ENCODE measurements around the gene CPNE5.
"Not testable (repeated sequence)": the region's sequence is repeated elsewhere in the genome, so short reads cannot be mapped to it uniquely, and the experiment has no call there.

CPNE5 gene

DNA sequence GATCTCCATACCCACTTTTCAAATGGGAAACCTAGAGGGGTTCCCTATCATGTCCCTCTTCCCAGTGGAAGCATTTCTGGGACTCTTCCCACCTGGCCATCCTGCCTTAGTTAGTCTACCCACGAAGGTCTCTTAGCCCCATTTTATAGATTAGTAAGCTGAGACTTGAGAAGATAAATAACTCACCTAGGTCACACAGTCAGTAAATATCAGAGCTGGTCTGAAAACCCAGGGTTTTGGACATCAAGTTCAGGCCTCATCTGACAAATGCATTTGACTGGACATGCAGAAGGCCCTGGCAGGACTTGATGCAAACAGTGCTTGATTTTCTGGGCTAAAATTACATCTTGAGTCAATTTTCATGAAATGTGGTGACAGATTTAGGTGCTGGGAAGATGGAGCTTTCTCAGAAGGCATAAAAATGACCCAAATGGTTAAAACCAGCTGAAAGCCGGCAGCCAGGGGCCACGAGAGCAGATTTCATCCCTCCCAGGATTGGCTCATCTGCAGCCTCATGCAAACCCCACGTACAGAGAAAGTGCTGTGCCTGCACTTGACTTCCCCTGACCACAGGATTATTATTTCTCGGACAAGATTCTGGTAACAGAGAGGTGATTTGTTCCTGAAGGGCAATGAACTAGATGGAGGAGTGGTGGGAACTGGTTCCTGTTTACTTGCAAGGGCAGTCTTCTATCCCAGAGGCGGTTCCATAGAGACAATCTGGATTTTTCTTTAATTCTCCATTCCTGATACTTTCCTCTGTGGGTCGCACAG, 23.1 kb downstream of the CPNE5 start:
- no peak for DNase-seq (ENCODE audit: low spot score)

- no peak for DNase-seq (ENCODE audit: low spot score)
These were observed 25.0 kb downstream of the CPNE5 start for GRCh38 chr6:36814249-36814648.

GRCh38 chr6:36813526-36813925, 25.7 kb downstream of the CPNE5 start:
- DNase-seq (ENCODE audit: low spot score): no peak

DNA sequence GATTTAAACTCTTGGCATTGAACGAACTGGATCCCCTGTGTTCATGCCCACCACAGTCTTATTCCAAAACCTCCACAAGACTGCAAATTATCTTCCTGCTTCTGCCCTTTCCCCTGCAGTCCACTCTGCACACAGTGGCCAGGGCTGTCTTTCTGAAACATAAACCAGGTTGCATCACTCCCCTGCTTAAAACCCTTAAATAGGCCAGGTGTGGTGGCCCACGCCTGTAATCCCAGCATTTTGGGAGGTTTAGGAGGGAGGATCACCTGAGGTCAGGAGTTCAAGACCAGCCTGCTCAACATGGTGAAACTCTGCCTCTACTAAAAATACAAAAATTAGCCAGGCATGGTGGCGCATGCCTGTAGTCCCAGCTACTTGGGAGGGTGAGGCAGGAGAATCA, 26.2 kb downstream of the CPNE5 start:
- not testable (repeated sequence) for DNase-seq (ENCODE audit: low spot score)

- DNase-seq (ENCODE audit: low spot score): no peak
These were observed 29.1 kb downstream of the CPNE5 start for GRCh38 chr6:36809941-36810803.

GRCh38 chr6:36809156-36809555, 30.1 kb downstream of the CPNE5 start:
- DNase-seq (ENCODE audit: low spot score): no peak

GRCh38 chr6:36808634-36809033, 30.6 kb downstream of the CPNE5 start:
- DNase-seq (ENCODE audit: low spot score): no peak

DNA sequence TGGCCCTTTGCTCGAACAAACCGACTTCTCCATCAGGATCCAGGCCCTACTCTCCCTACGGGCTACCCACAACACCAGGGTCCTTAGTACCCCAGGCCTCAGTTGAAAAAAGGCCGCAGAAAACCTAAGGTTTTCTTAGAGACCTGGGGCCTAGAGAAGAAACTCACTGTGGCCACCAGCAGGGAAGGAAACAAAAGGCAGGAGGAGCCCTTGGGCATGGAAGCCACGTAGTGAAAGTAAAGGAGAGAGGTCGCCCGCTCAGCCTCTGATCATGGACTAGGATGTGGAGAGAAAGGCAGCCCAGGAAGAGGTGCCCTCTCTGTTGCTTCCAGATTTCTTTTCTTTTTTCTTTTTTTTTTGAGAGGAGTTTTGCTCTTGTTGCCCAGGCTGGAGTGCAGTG, 31.5 kb downstream of the CPNE5 start:
- DNase-seq (ENCODE audit: low spot score): no peak

GRCh38 chr6:36807143-36807542, 32.1 kb downstream of the CPNE5 start:
- DNase-seq (ENCODE audit: low spot score): no peak

- no peak for DNase-seq (ENCODE audit: low spot score)
These were observed 33.3 kb downstream of the CPNE5 start for GRCh38 chr6:36805917-36806316.

- no peak for DNase-seq (ENCODE audit: low spot score)
These were observed 34.0 kb downstream of the CPNE5 start for GRCh38 chr6:36805096-36805797.

DNA sequence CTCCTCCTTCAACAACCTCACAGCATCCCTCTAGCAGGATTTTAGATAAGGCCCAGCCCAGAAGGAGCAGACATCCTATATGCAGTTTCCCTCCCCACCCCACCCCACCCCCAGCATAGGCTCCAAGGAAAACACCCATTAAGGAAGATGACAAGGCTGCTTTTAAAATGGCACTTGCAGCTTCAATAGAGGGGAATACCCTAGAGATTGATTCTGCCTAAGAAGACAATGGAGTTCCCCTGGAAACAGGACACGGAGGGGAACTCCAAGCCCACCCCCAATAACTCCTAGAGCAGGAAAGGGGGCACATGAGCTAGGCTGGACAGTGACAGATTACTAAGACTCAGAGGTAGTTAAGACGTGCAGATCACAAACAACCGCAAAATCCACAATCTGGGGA, 34.7 kb downstream of the CPNE5 start:
- no peak for DNase-seq (ENCODE audit: low spot score)

DNA sequence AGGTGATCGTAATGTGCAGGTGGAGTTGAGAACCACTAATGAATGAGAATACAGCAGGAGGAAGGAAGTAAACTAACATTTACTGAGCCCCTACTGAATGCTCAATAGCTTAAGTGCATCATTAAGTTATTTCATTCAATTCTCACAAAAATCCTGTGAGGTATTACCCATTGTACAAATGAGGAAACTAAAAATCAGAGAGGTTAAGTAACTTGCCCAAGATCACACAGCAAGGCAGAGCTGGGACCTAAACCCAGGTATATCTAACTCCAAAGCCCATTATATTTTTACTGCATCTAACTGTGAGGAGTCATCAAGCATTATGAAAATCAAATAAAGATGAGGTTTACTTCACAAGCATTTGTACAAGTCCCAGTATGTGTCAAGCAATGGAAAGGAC, 35.3 kb downstream of the CPNE5 start:
- DNase-seq (ENCODE audit: low spot score): no peak

- DNase-seq (ENCODE audit: low spot score): no peak
These were observed 35.8 kb downstream of the CPNE5 start for GRCh38 chr6:36803482-36803881.

GRCh38 chr6:36800223-36801076, 38.8 kb downstream of the CPNE5 start:
- no peak for DNase-seq (ENCODE audit: low spot score)

- no peak for DNase-seq (ENCODE audit: low spot score)
These were observed 40.4 kb downstream of the CPNE5 start for GRCh38 chr6:36798852-36799251.

DNA sequence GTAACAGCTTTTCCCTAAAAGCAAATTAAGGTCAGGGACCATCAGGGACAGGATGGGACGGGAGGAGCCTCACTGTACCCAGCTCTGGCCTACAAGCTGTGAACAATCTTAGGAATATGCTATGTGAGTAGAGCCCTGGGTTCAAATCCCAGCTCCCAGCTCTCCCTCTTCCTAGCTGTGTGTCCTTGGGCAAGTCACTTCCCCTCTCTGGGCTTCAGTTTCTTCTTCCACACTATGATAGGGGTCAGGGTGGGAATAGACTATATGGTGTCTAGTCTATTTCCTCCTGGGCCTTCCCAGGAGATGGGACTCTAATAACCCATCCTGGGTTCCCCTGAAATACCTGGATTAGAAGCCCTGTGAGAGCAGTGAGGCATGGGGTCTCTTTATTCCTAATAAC, 41.6 kb downstream of the CPNE5 start:
- DNase-seq (ENCODE audit: low spot score): no peak

GRCh38 chr6:36797055-36797454, 42.2 kb downstream of the CPNE5 start:
- DNase-seq (ENCODE audit: low spot score): no peak

DNA sequence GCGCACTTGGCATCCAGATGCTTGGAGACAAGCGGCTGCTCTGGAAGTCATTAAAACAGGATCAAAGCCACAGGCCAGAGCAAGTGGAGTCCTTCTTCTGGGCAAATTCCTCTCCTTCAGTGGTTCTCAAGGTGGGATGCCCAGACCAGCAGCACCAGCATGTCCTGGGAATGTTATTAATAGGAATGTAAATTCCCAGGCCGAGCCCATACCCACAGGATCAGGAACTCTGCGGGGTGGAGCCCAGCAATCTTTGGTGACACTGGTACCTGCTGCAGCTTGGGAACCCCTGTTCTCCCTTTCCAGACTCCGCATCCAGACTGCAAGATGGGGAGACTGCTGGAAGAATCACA, 44.6 kb downstream of the CPNE5 start:
- no peak for DNase-seq (ENCODE audit: low spot score)

DNA sequence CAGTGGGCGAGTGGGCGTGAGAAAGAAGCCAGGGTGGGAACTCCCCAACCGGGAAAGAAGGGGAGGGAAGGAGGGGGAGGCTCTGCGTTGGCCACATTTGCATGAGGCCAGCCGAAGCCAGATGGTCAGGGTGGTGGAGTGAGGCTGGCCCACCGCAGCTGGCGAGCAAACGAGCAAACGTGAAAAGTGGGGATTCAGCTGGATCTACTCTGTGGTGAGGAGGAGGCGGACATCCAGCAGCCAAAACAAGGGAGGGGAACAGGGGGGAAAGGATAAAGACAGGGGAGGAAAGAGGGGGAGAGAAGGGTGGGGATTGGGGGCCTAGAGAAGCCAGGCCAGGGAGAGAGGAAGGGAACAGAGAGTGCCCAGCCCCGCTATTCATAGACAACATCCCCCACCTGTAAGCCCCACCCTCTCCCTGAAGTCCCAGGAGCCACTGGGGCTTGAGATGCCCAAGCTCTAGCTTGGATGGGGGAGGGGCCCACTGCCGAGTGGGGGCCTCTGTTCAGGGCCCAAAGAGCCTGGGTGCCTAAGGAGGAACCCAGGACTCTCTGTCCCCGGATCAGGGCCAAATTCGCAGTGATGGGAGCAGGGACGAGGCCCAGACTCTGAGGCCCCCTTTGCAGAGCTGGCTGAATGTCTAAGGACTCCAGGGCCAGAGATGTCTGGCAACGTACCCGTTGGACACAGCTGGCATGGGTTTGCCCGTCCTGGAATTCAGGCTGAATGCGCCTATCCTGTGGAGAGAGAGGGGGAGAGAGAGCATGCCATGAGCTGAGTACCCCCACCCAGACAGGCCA, 45.1 kb downstream of the CPNE5 start:
- no peak for DNase-seq (ENCODE audit: low spot score)

DNA sequence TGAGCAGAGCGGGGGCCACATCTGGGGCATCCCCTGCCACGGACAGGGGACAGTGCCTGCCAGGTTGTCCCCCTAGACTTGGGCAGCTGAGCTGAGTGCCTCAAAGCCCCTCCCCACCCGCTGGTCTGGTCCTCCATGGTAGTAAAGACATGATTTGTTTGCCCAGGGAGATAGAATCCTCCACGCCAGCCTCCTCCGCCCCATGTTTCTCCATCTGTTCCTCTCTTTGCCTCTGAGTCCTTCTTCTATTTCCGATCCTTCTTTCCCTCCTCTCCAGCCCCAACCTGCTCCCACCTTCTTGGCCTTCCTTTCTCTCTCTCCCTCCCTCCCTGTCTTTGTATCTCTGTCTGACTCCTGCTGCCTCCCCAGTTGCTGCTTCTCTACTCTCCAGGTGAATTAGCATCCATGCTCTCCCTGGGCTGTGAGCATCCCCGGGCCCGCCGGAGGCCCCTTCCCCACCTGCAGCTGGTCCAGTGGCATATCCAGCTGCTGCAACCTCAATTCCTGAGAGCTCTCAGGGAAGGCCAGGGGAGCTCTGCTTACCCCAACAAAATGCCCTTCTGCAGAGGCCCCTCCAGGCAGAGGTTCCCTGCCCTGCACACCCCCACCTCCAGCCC, 45.8 kb downstream of the CPNE5 start:
- no peak for DNase-seq (ENCODE audit: low spot score)

Measured in AG08395 (cell line).